ENCODE measurements around the gene PPP2R2C. TPM values are rescaled to one million over a fixed set of nuclear protein-coding genes. Genes with fewer than 3 reads are reported as not detected.

The PPP2R2C gene
- polyA plus RNA-seq, 1 donor (not counting 4 experiments of a cell fraction or from before 2014, with no cell fraction given): 12.3 TPM

GRCh38 chr4:6495736-6496135, 23.3 kb upstream of the PPP2R2C start:
- no peak overlapping the region for H3K4me3 ChIP-seq (ENCODE audit: control insufficient read depth in 2 of 3, extremely low read depth in 1 of 3, insufficient read depth in 2 of 3, low read depth in 1 of 3, low read length in 3 of 3)
- H3K27ac ChIP-seq (ENCODE audit: control insufficient read depth, insufficient read depth, low read length): no peak overlapping the region
- H3K9ac ChIP-seq (ENCODE audit: control insufficient read depth, extremely low read depth, insufficient read depth, low read length): no peak overlapping the region
- FAIRE-seq (no peak), DNase-seq (ENCODE audit: low read depth, low spot score) (no peak)
- H3K27me3 ChIP-seq (ENCODE audit: control insufficient read depth, extremely low read depth, insufficient read depth, low read length): no peaks in the 10 kb centered on the region
- H3K4me2 ChIP-seq (ENCODE audit: control insufficient read depth, extremely low read depth, insufficient read depth, low read depth, low read length): no peak overlapping the region
- H3K4me1 ChIP-seq (ENCODE audit: control insufficient read depth, extremely low read depth, insufficient read depth, low read length): peaks cover 12% of the 10 kb centered on the region
- H3K9me3 ChIP-seq (ENCODE audit: control insufficient read depth, low read depth, low read length): no peaks in the 10 kb centered on the region
- H4K20me1 ChIP-seq (ENCODE audit: control insufficient read depth, extremely low read depth, insufficient read depth, low read length): no peaks in the 10 kb centered on the region
- no peak overlapping the region for H2AFZ ChIP-seq (ENCODE audit: control insufficient read depth, low read length)
- no peaks in the 10 kb centered on the region for H3K79me2 ChIP-seq (ENCODE audit: control insufficient read depth, insufficient read depth, low read length)
- H3K9me1 ChIP-seq (ENCODE audit: control insufficient read depth, extremely low read depth, insufficient read depth, low read length): no peaks in the 10 kb centered on the region
- no peaks in the 10 kb centered on the region for H3K36me3 ChIP-seq (ENCODE audit: control insufficient read depth in 2 of 2, extremely low read depth in 1 of 2, insufficient read depth in 2 of 2, low read length in 2 of 2)
- TF ChIP-seq CTCF (optimal IDR thresholded peaks at IDR 0.05 in 1 of 3, IDR thresholded peaks at IDR 0.05 in 1 of 3, conservative IDR thresholded peaks at IDR 0.05 in 1 of 3; ENCODE audit: extremely low read depth in 1 of 3, insufficient read depth in 2 of 3, low read length in 3 of 3) (no peak), EZH2 (IDR thresholded peaks at IDR 0.05; ENCODE audit: low read length) (no peak)
- dilution Hi-C loops (cut with MboI; ENCODE audit: extremely low pct_ligation_motif_present, low sequenced_read_pairs): no loop called here

GRCh38 chr4:6495296-6495590, 22.8 kb upstream of the PPP2R2C start:
- Histone ChIP-seq H3K9ac (ENCODE audit: control insufficient read depth, extremely low read depth, insufficient read depth, low read length) (no peak overlapping the region), H3K27ac (ENCODE audit: control insufficient read depth, insufficient read depth, low read length) (no peak overlapping the region), H3K36me3 (ENCODE audit: control insufficient read depth in 2 of 2, extremely low read depth in 1 of 2, insufficient read depth in 2 of 2, low read length in 2 of 2) (no peaks in the 10 kb centered on the region), H3K4me3 (ENCODE audit: control insufficient read depth in 2 of 3, extremely low read depth in 1 of 3, insufficient read depth in 2 of 3, low read depth in 1 of 3, low read length in 3 of 3) (no peak overlapping the region), H3K9me3 (ENCODE audit: control insufficient read depth, low read depth, low read length) (no peaks in the 10 kb centered on the region), H4K20me1 (ENCODE audit: control insufficient read depth, extremely low read depth, insufficient read depth, low read length) (no peaks in the 10 kb centered on the region), H3K4me2 (ENCODE audit: control insufficient read depth, extremely low read depth, insufficient read depth, low read depth, low read length) (no peak overlapping the region), H2AFZ (ENCODE audit: control insufficient read depth, low read length) (no peak overlapping the region), H3K27me3 (ENCODE audit: control insufficient read depth, extremely low read depth, insufficient read depth, low read length) (no peaks in the 10 kb centered on the region), H3K4me1 (ENCODE audit: control insufficient read depth, extremely low read depth, insufficient read depth, low read length) (peaks cover 12% of the 10 kb centered on the region), H3K79me2 (ENCODE audit: control insufficient read depth, insufficient read depth, low read length) (no peaks in the 10 kb centered on the region), H3K9me1 (ENCODE audit: control insufficient read depth, extremely low read depth, insufficient read depth, low read length) (no peaks in the 10 kb centered on the region)
- FAIRE-seq (no peak), DNase-seq (ENCODE audit: low read depth, low spot score) (no peak)
- dilution Hi-C loops (cut with MboI; ENCODE audit: extremely low pct_ligation_motif_present, low sequenced_read_pairs): no loop called here
- TF ChIP-seq CTCF (optimal IDR thresholded peaks at IDR 0.05 in 1 of 3, IDR thresholded peaks at IDR 0.05 in 1 of 3, conservative IDR thresholded peaks at IDR 0.05 in 1 of 3; ENCODE audit: extremely low read depth in 1 of 3, insufficient read depth in 2 of 3, low read length in 3 of 3): no peak
- TF ChIP-seq EZH2 (IDR thresholded peaks at IDR 0.05; ENCODE audit: low read length): no peak
